Liver (tissue), 9 donors: Measurements from ENCODE around the gene NUP153. TPM values are rescaled to one million over a fixed set of nuclear protein-coding genes. Genes with fewer than 3 reads are reported as not detected.

Source experiments
- DNase-seq: peaks from one replicate; pipeline ENCODE4 v3.0.0-alpha.2; 2017; ENCODE audit warnings: low spot score
- H3K27ac ChIP-seq, 2 donors: one replicate each; pipeline ENCODE4 v1.7.0; 2013; ENCODE audit warnings: inconsistent platforms in 2 of 2, low read length in 2 of 2, control low read depth in 1 of 2, low read depth in 1 of 2, mild to moderate bottlenecking in 1 of 2
- H3K27me3 ChIP-seq, 4 donors: one replicate each; pipeline versions ENCODE4 v1.6.1 to v1.7.0; 2013; ENCODE audit warnings: low read length in 3 of 4, inconsistent platforms in 1 of 4, mild to moderate bottlenecking in 1 of 4, moderate library complexity in 1 of 4; ENCODE audit not compliant: control insufficient read depth in 4 of 4, insufficient read depth in 4 of 4
- H3K36me3 ChIP-seq, 4 donors: one replicate each; pipeline versions ENCODE4 v1.6.1 to v1.7.0; 2013; ENCODE audit warnings: low read length in 3 of 4, mild to moderate bottlenecking in 3 of 4, low read depth in 1 of 4, moderate library complexity in 1 of 4; ENCODE audit not compliant: control insufficient read depth in 4 of 4, insufficient read depth in 3 of 4
- H3K4me1 ChIP-seq, 4 donors: one replicate each; pipeline versions ENCODE4 v1.6.1 to v1.7.0; 2013; ENCODE audit warnings: low read length in 3 of 4, mild to moderate bottlenecking in 3 of 4, moderate library complexity in 1 of 4; ENCODE audit not compliant: control insufficient read depth in 4 of 4, insufficient read depth in 4 of 4
- H3K4me3 ChIP-seq, 3 donors: one replicate each; pipeline versions ENCODE4 v1.6.1 to v1.7.0; 2013; ENCODE audit warnings: low read length in 3 of 3, control low read depth in 1 of 3, low read depth in 1 of 3, mild to moderate bottlenecking in 1 of 3
- H3K9ac ChIP-seq, 2 donors: one replicate each; pipeline ENCODE4 v1.7.0; 2013; ENCODE audit warnings: low read length in 2 of 2, mild to moderate bottlenecking in 2 of 2, moderate library complexity in 2 of 2, control low read depth in 1 of 2, low read depth in 1 of 2
- H3K9me3 ChIP-seq, 4 donors: one replicate each; pipeline versions ENCODE4 v1.6.1 to v1.7.0; 2013; ENCODE audit warnings: low read length in 3 of 4; ENCODE audit not compliant: control insufficient read depth in 4 of 4
- ATF3 ChIP-seq: IDR thresholded peaks from 2 replicates; pipeline ENCODE4 v1.6.1; 2016; ENCODE audit warnings: antibody characterized with exemption
- CTCF ChIP-seq: fragments of 150-350 bp; IDR thresholded peaks from 2 replicates; pipeline ENCODE4 v1.5.1; 2017; ENCODE audit warnings: improper control_type of control experiment, low read depth, low read length; ENCODE audit not compliant: missing input control
- FOXA1 ChIP-seq: IDR thresholded peaks from 2 replicates; pipeline ENCODE4 v1.6.1; 2016; ENCODE audit warnings: antibody characterized with exemption
- FOXA2 ChIP-seq: IDR thresholded peaks from 2 replicates; pipeline ENCODE4 v1.6.1; 2016; ENCODE audit warnings: antibody characterized with exemption
- HNF4A ChIP-seq, 2 donors: conservative IDR thresholded peaks; 2 replicates each; pipeline ENCODE4 v1.6.1; 2016; ENCODE audit warnings: antibody characterized with exemption in 2 of 2, mild to moderate bottlenecking in 2 of 2
- HNF4G ChIP-seq: IDR thresholded peaks from 2 replicates; pipeline ENCODE4 v1.6.1; 2016; ENCODE audit warnings: antibody characterized with exemption
- JUND ChIP-seq, 2 donors: IDR thresholded peaks; 2 replicates each; pipeline ENCODE4 v1.6.1; 2016; ENCODE audit warnings: antibody characterized with exemption in 2 of 2
- MAX ChIP-seq: IDR thresholded peaks from 2 replicates; pipeline ENCODE4 v1.6.1; 2016; ENCODE audit warnings: antibody characterized with exemption
- NR2F2 ChIP-seq: IDR thresholded peaks from 2 replicates; pipeline ENCODE4 v1.6.1; 2016; ENCODE audit warnings: antibody characterized with exemption
- RAD21 ChIP-seq, 2 donors: IDR thresholded peaks; 2 replicates each; pipeline ENCODE4 v1.6.1; 2016; ENCODE audit warnings: antibody characterized with exemption in 2 of 2, mild to moderate bottlenecking in 2 of 2
- REST ChIP-seq: IDR thresholded peaks from 2 replicates; pipeline ENCODE4 v1.6.1; 2016; ENCODE audit warnings: antibody characterized with exemption, mild to moderate bottlenecking
- RXRA ChIP-seq, 2 donors: IDR thresholded peaks; 2 replicates each; pipeline ENCODE4 v1.6.1; 2017 to 2018; ENCODE audit warnings: antibody characterized with exemption in 2 of 2, mild to moderate bottlenecking in 1 of 2
- TAF1 ChIP-seq: conservative IDR thresholded peaks from 2 replicates; pipeline ENCODE4 v1.6.1; 2016; ENCODE audit warnings: antibody characterized with exemption, mild to moderate bottlenecking
- YY1 ChIP-seq: IDR thresholded peaks from 2 replicates; pipeline ENCODE4 v1.6.1; 2016; ENCODE audit warnings: antibody characterized with exemption, mild to moderate bottlenecking
- ZBTB33 ChIP-seq: IDR thresholded peaks from 2 replicates; pipeline ENCODE4 v1.6.1; 2016; ENCODE audit warnings: antibody characterized with exemption
- WGBS: extraction: QIAGEN DNeasy Blood & Tissue Kit; methylation state at CpG from one replicate; pipeline ENCODE4 v1.1.7; 2013; 5-methylcytosine and 5-hydroxymethylcytosine counted together
- polyA plus RNA-seq, 2 donors: library from polyadenylated mRNA; stranded (reverse) in 1 of 2; unstranded in 1 of 2; fragments of 200-250 nt in 1 of 2; fragments of >200 nt in 1 of 2; fragmentation: Nextera tagmentation in 1 of 2; extraction: Ambion mirVana in 1 of 2; gene quantifications; one replicate each; pipeline versions ENCODE4 v1.2.1 to v1.2.3, GENCODE V29; 2013 to 2015
- total RNA-seq, 2 donors: library from RNA; depleted of rRNA; stranded (reverse); fragments of >200 nt; gene quantifications; one replicate each; pipeline ENCODE4 v1.2.3, GENCODE V29; 2014
- donor health status: healthy.
- donor health status: healthy.
- donor health status: healthy.
- donor health status: healthy.
- donor health status: healthy.

The NUP153 gene
- total and polyA plus RNA-seq, 4 donors, result 5.1 to 42.4 (median 14.4) TPM

GRCh38 chr6:17574866-17575560, 131.7 kb downstream of the NUP153 start:
- peaks cover 2 to 9% (median 6%) of the 10 kb centered on the region in 4 donors for H3K9me3 ChIP-seq
- no peak for TF ChIP-seq TAF1
- TF ChIP-seq NR2F2, result no peak
- no peak for TF ChIP-seq CTCF
- TF ChIP-seq MAX, result no peak
- no peak for TF ChIP-seq YY1
- no peak for TF ChIP-seq RXRA (IDR thresholded peaks at IDR 0.05)
- TF ChIP-seq JUND (IDR thresholded peaks at IDR 0.05), result no peak
- no peak for TF ChIP-seq ZBTB33
- TF ChIP-seq REST, result no peak
- no peak for TF ChIP-seq FOXA2
- no peak for TF ChIP-seq RAD21 (IDR thresholded peaks at IDR 0.05)
- TF ChIP-seq FOXA1, result no peak
- no peak for TF ChIP-seq HNF4G
- WGBS, result 83% methylated on average over 8 of the region's 8 CpGs
- H3K27me3 ChIP-seq, result no peaks in the 10 kb centered on the region
- H3K27ac ChIP-seq, result no peak overlapping the region
- no peak for DNase-seq
- H3K4me3 ChIP-seq, result no peak overlapping the region
- no peaks in the 10 kb centered on the region for H3K36me3 ChIP-seq
- peaks cover 0 to 7% (median 7%) of the 10 kb centered on the region in 4 donors for H3K4me1 ChIP-seq
- H3K9ac ChIP-seq, result no peak overlapping the region

- H3K27me3 ChIP-seq, result no peaks in the 10 kb centered on the region
- no peak for DNase-seq
- H3K36me3 ChIP-seq, result no peaks in the 10 kb centered on the region
- 96% methylated on average over 3 of the region's 3 CpGs for WGBS
- H3K4me3 ChIP-seq, result no peak overlapping the region
- no peak for TF ChIP-seq MAX
- TF ChIP-seq JUND (IDR thresholded peaks at IDR 0.05), result no peak
- TF ChIP-seq HNF4G, result no peak
- TF ChIP-seq ATF3, result no peak
- TF ChIP-seq RXRA (IDR thresholded peaks at IDR 0.05), result no peak
- TF ChIP-seq HNF4A (conservative IDR thresholded peaks at IDR 0.05), result no peak
- TF ChIP-seq ZBTB33, result no peak
- TF ChIP-seq FOXA1, result no peak
- peaks cover 0 to 2% (median 0%) of the 10 kb centered on the region in 4 donors for H3K9me3 ChIP-seq
- peaks cover 0 to 4% (median 4%) of the 10 kb centered on the region in 4 donors for H3K4me1 ChIP-seq
- no peak overlapping the region for H3K9ac ChIP-seq
- H3K27ac ChIP-seq, result no peak overlapping the region
These were observed 141.3 kb downstream of the NUP153 start for GRCh38 chr6:17565399-17565798.
